ENCODE data around the gene TCFL5.

- TF ChIP-seq CTCF (conservative IDR thresholded peaks at IDR 0.05) = no peak
- TF ChIP-seq EZH2 (IDR thresholded peaks at IDR 0.05; ENCODE audit: low read depth) = no peak
Observed at GRCh38 chr20:62854121-62854520, 7.5 kb downstream of the TCFL5 start.
